ENCODE measurements around the gene NFE2L3. TPM values are rescaled to one million over a fixed set of nuclear protein-coding genes. Genes with fewer than 3 reads are reported as not detected.

The NFE2L3 gene
- total RNA-seq, 6 donors from 2014 or later: 5.5 to 13.8 (median 7.0) TPM

- 14 to 17% methylated on average over 5 of the region's 5 CpGs for WGBS, 2 donors
- H3K27ac ChIP-seq: peak overlapping the region in 3 of 4 donors; percentile 10 to 100 (median 100)
Measured at GRCh38 chr7:26197153-26198115, 45.4 kb downstream of the NFE2L3 start.

GRCh38 chr7:26198133-26198780 lies 46.3 kb downstream of the NFE2L3 start:
- H3K27ac ChIP-seq: peak overlapping the region; percentile 12 to 100 (median 100)
- no peak for TF ChIP-seq POLR2AphosphoS5 (IDR thresholded peaks at IDR 0.05)
- TF ChIP-seq CTCF (IDR thresholded peaks at IDR 0.05): peak; percentile 57 to 78 (median 64)
- no peaks in the 10 kb centered on the region for H3K27me3 ChIP-seq
- H3K4me1 ChIP-seq: peaks cover 46 to 58% (median 54%) of the 10 kb centered on the region in 4 donors
- no peak for DNase-seq
- H3K4me3 ChIP-seq: peak overlapping the region; percentile 85 to 95 (median 90)
- peaks cover 30 to 55% (median 36%) of the 10 kb centered on the region in 4 donors for H3K36me3 ChIP-seq
- 0% methylated on average over 6 of the region's 6 CpGs for WGBS, 2 donors
- no peaks in the 10 kb centered on the region for H3K9me3 ChIP-seq
- no peak for ATAC-seq (ENCODE audit: low FRiP score in 2 of 2)

More at GRCh38 chr7:26197153-26198115, 45.4 kb downstream of the NFE2L3 start:
- Histone ChIP-seq H3K36me3 (peaks cover 37 to 64% (median 42%) of the 10 kb centered on the region in 4 donors), H3K4me1 (peaks cover 53 to 60% (median 55%) of the 10 kb centered on the region in 4 donors), H3K4me3 (peak overlapping the region; percentile 85 to 95 (median 90)), H3K9me3 (no peaks in the 10 kb centered on the region), H3K27me3 (no peaks in the 10 kb centered on the region)
- ATAC-seq (ENCODE audit: low FRiP score in 2 of 2) (no peak), DNase-seq (no peak)
- TF ChIP-seq POLR2A (IDR thresholded peaks at IDR 0.05) (no peak), POLR2AphosphoS5 (IDR thresholded peaks at IDR 0.05) (no peak), CTCF (IDR thresholded peaks at IDR 0.05) (no peak), EP300 (IDR thresholded peaks at IDR 0.05) (no peak)

GRCh38 chr7:26198781-26199169 lies 46.8 kb downstream of the NFE2L3 start:
- ATAC-seq (ENCODE audit: low FRiP score in 2 of 2) (no peak), DNase-seq (no peak)
- WGBS, 2 donors: 0 to 2% methylated on average over 7 of the region's 7 CpGs
- Histone ChIP-seq H3K9me3 (no peaks in the 10 kb centered on the region), H3K4me3 (peak overlapping the region; percentile 85 to 95 (median 90)), H3K27me3 (no peaks in the 10 kb centered on the region), H3K4me1 (peaks cover 46 to 58% (median 54%) of the 10 kb centered on the region in 4 donors), H3K27ac (peak overlapping the region; percentile 99 to 100 (median 100)), H3K36me3 (peaks cover 25 to 50% (median 31%) of the 10 kb centered on the region in 4 donors)
- TF ChIP-seq CTCF (IDR thresholded peaks at IDR 0.05): no peak
- no peak for TF ChIP-seq POLR2AphosphoS5 (IDR thresholded peaks at IDR 0.05)
- TF ChIP-seq POLR2A (IDR thresholded peaks at IDR 0.05): no peak
- no peak for TF ChIP-seq EP300 (IDR thresholded peaks at IDR 0.05)

GRCh38 chr7:26199301-26200037 lies 47.5 kb downstream of the NFE2L3 start:
- ATAC-seq (ENCODE audit: low FRiP score in 2 of 2): peak in 1 of 2 donors; percentile 49
- TF ChIP-seq CTCF (IDR thresholded peaks at IDR 0.05): no peak
- TF ChIP-seq POLR2A (IDR thresholded peaks at IDR 0.05): peak in 1 of 4 donors; percentile 18
- TF ChIP-seq POLR2AphosphoS5 (IDR thresholded peaks at IDR 0.05): peak in 1 of 2 donors; percentile 69
- no peak for TF ChIP-seq EP300 (IDR thresholded peaks at IDR 0.05)
- H3K27ac ChIP-seq: peak overlapping the region; percentile 99 to 100 (median 100)

More at GRCh38 chr7:26199301-26200037, 47.5 kb downstream of the NFE2L3 start:
- 0% methylated on average over 36 of the region's 36 CpGs for WGBS, 2 donors
- H3K9me3 ChIP-seq: no peaks in the 10 kb centered on the region
- H3K4me1 ChIP-seq: peaks cover 46 to 58% (median 54%) of the 10 kb centered on the region in 4 donors
- H3K27me3 ChIP-seq: no peaks in the 10 kb centered on the region
- DNase-seq: peak; percentile 73 to 74
- H3K4me3 ChIP-seq: peak overlapping the region; percentile 85 to 95 (median 90)
- peaks cover 18 to 43% (median 24%) of the 10 kb centered on the region in 4 donors for H3K36me3 ChIP-seq

Data from upper lobe of left lung (tissue), 6 donors.